Stimulated activated CD8-positive, alpha-beta memory T cell treated with anti-CD3 and anti-CD28 coated beads, Interleukin-7, amount 100 ng/mL, for 48 hours (primary cell): ENCODE results near the gene CORO1C.
"Not testable (repeated sequence)": the region's sequence is repeated elsewhere in the genome, so short reads cannot be mapped to it uniquely, and the experiment has no call there.

Experiments
- DNase-seq, 2 donors: peaks; one replicate each; pipeline ENCODE4 v3.0.0-alpha.2; 2020; ENCODE audit warnings: low read depth in 1 of 2; ENCODE audit errors: extremely low read depth in 1 of 2

The CORO1C gene

GRCh38 chr12:108679106-108679681 lies 52.1 kb downstream of the CORO1C start:
- DNase-seq: no peak

GRCh38 chr12:108678104-108678730 lies 53.1 kb downstream of the CORO1C start:
- DNase-seq: no peak

GRCh38 chr12:108677381-108677780 lies 53.9 kb downstream of the CORO1C start:
- DNase-seq: no peak

GRCh38 chr12:108676707-108677106 lies 54.6 kb downstream of the CORO1C start:
- no peak for DNase-seq

GRCh38 chr12:108675792-108676191 lies 55.5 kb downstream of the CORO1C start:
- DNase-seq: no peak

GRCh38 chr12:108672054-108672453 lies 59.3 kb downstream of the CORO1C start:
- DNase-seq: no peak

GRCh38 chr12:108671110-108671509 lies 60.2 kb downstream of the CORO1C start:
- DNase-seq: no peak

GRCh38 chr12:108670066-108670631 lies 61.2 kb downstream of the CORO1C start:
- no peak for DNase-seq

GRCh38 chr12:108668542-108668941 lies 62.8 kb downstream of the CORO1C start:
- no peak for DNase-seq

- DNase-seq: no peak
Observed at GRCh38 chr12:108668063-108668462, 63.3 kb downstream of the CORO1C start.

- no peak for DNase-seq
Observed at GRCh38 chr12:108667349-108667748, 64.0 kb downstream of the CORO1C start.

GRCh38 chr12:108666401-108666881 lies 64.9 kb downstream of the CORO1C start:
- no peak for DNase-seq

GRCh38 chr12:108665608-108666202 lies 65.6 kb downstream of the CORO1C start:
- no peak for DNase-seq

GRCh38 chr12:108664338-108665258 lies 66.7 kb downstream of the CORO1C start:
- DNase-seq: peak; percentile 53 to 78

GRCh38 chr12:108663324-108664015 lies 67.8 kb downstream of the CORO1C start:
- DNase-seq: no peak

GRCh38 chr12:108658115-108658514 lies 73.2 kb downstream of the CORO1C start:
- DNase-seq: not testable (repeated sequence)

GRCh38 chr12:108657130-108657745 lies 74.1 kb downstream of the CORO1C start:
- DNase-seq: no peak

- not testable (repeated sequence) for DNase-seq
Observed at GRCh38 chr12:108656247-108656646, 75.1 kb downstream of the CORO1C start.

- not testable (repeated sequence) for DNase-seq
Observed at GRCh38 chr12:108655812-108656175, 75.5 kb downstream of the CORO1C start.

- not testable (repeated sequence) for DNase-seq
Observed at GRCh38 chr12:108654622-108655021, 76.7 kb downstream of the CORO1C start.
